Measurements from ENCODE around the gene ZNF765.
"Not testable (repeated sequence)": the region's sequence is repeated elsewhere in the genome, so short reads cannot be mapped to it uniquely, and the experiment has no call there.

The ZNF765 gene

GRCh38 chr19:53394522-53394973 is 401 bp upstream of the ZNF765 start:
- Mint-ChIP-seq H3K4me3 (peak overlapping the region; percentile 92), H3K27ac (no peak overlapping the region), H3K27me3 (no peaks in the 10 kb centered on the region), H3K9me3 (peaks cover 11% of the 10 kb centered on the region), H3K4me1 (ENCODE audit: low read depth) (peaks cover 24% of the 10 kb centered on the region), H3K36me3 (ENCODE audit: low read depth) (peaks cover 25% of the 10 kb centered on the region)

- H3K9me3 Mint-ChIP-seq, result peaks cover 13% of the 10 kb centered on the region
- peaks cover 24% of the 10 kb centered on the region for H3K4me1 Mint-ChIP-seq (ENCODE audit: low read depth)
- peaks cover 29% of the 10 kb centered on the region for H3K36me3 Mint-ChIP-seq (ENCODE audit: low read depth)
- H3K27me3 Mint-ChIP-seq, result not testable (repeated sequence)
- H3K4me3 Mint-ChIP-seq, result peak overlapping the region; percentile 92
- peak overlapping the region; percentile 83 for H3K27ac Mint-ChIP-seq
Observed at GRCh38 chr19:53395840-53396524, 1.0 kb downstream of the ZNF765 start.

GRCh38 chr19:53396525-53396868 is 1.5 kb downstream of the ZNF765 start:
- H3K9me3 Mint-ChIP-seq, result peaks cover 13% of the 10 kb centered on the region
- peaks cover 33% of the 10 kb centered on the region for H3K36me3 Mint-ChIP-seq (ENCODE audit: low read depth)
- peaks cover 24% of the 10 kb centered on the region for H3K4me1 Mint-ChIP-seq (ENCODE audit: low read depth)
- no peaks in the 10 kb centered on the region for H3K27me3 Mint-ChIP-seq
- H3K4me3 Mint-ChIP-seq, result peak overlapping the region; percentile 92
- no peak overlapping the region for H3K27ac Mint-ChIP-seq

GRCh38 chr19:53397918-53398317 is 3.0 kb downstream of the ZNF765 start:
- not testable (repeated sequence) for H3K4me3 Mint-ChIP-seq, H3K27me3 Mint-ChIP-seq, H3K27ac Mint-ChIP-seq
- H3K4me1 Mint-ChIP-seq (ENCODE audit: low read depth), result peaks cover 24% of the 10 kb centered on the region
- H3K36me3 Mint-ChIP-seq (ENCODE audit: low read depth), result peaks cover 47% of the 10 kb centered on the region
- peaks cover 13% of the 10 kb centered on the region for H3K9me3 Mint-ChIP-seq

GRCh38 chr19:53409505-53410204 is 14.7 kb downstream of the ZNF765 start:
- Mint-ChIP-seq H3K27me3 (no peaks in the 10 kb centered on the region), H3K4me1 (ENCODE audit: low read depth) (no peaks in the 10 kb centered on the region), H3K27ac (no peak overlapping the region), H3K4me3 (no peak overlapping the region), H3K36me3 (ENCODE audit: low read depth) (peaks cover 88% of the 10 kb centered on the region), H3K9me3 (peaks cover 54% of the 10 kb centered on the region)

- Mint-ChIP-seq H3K36me3 (ENCODE audit: low read depth) (peaks cover 14% of the 10 kb centered on the region), H3K9me3 (peaks cover 18% of the 10 kb centered on the region)
- not testable (repeated sequence) for H3K4me3 Mint-ChIP-seq
Observed at GRCh38 chr19:53420520-53421315, 25.8 kb downstream of the ZNF765 start.

GRCh38 chr19:53422551-53422950 is 27.6 kb downstream of the ZNF765 start:
- H3K36me3 Mint-ChIP-seq (ENCODE audit: low read depth), result peaks cover 7% of the 10 kb centered on the region
- no peak overlapping the region for H3K27ac Mint-ChIP-seq
- H3K27me3 Mint-ChIP-seq, result no peaks in the 10 kb centered on the region
- H3K4me3 Mint-ChIP-seq, result no peak overlapping the region
- H3K9me3 Mint-ChIP-seq, result peaks cover 8% of the 10 kb centered on the region
- no peaks in the 10 kb centered on the region for H3K4me1 Mint-ChIP-seq (ENCODE audit: low read depth)

More at GRCh38 chr19:53420520-53421315, 25.8 kb downstream of the ZNF765 start:
- H3K4me1 Mint-ChIP-seq (ENCODE audit: low read depth); H3K27me3 Mint-ChIP-seq; H3K27ac Mint-ChIP-seq: not testable (repeated sequence)

GRCh38 chr19:53423074-53423473 is 28.1 kb downstream of the ZNF765 start:
- not testable (repeated sequence) for H3K36me3 Mint-ChIP-seq (ENCODE audit: low read depth); H3K27ac Mint-ChIP-seq; H3K4me1 Mint-ChIP-seq (ENCODE audit: low read depth)

GRCh38 chr19:53423680-53424079 is 28.7 kb downstream of the ZNF765 start:
- H3K27ac Mint-ChIP-seq; H3K36me3 Mint-ChIP-seq (ENCODE audit: low read depth); H3K9me3 Mint-ChIP-seq; H3K4me3 Mint-ChIP-seq; H3K4me1 Mint-ChIP-seq (ENCODE audit: low read depth); H3K27me3 Mint-ChIP-seq: not testable (repeated sequence)

More at GRCh38 chr19:53423074-53423473, 28.1 kb downstream of the ZNF765 start:
- not testable (repeated sequence) for H3K4me3 Mint-ChIP-seq, H3K27me3 Mint-ChIP-seq, H3K9me3 Mint-ChIP-seq

- no peaks in the 10 kb centered on the region for H3K27me3 Mint-ChIP-seq
Observed at GRCh38 chr19:53424968-53425597, 30.1 kb downstream of the ZNF765 start.

GRCh38 chr19:53431399-53432087 is 36.6 kb downstream of the ZNF765 start, which contains the start of gene ZNF761:
ZNF761 (plus strand) TSS chr19:53431984; CDS start chr19:53447269, 15,285 bp downstream.
- H3K27ac Mint-ChIP-seq, result peak within 1 kb of the TSS; percentile 93
- peaks cover 33% of the 10 kb centered on the region for H3K4me1 Mint-ChIP-seq (ENCODE audit: low read depth)
- peak within 1 kb of the TSS; percentile 90 for H3K4me3 Mint-ChIP-seq
- no peaks in the 10 kb centered on the region for H3K27me3 Mint-ChIP-seq
- H3K9me3 Mint-ChIP-seq, result peaks cover 11% of the 10 kb centered on the region
- peaks cover 38% of the 10 kb centered on the region for H3K36me3 Mint-ChIP-seq (ENCODE audit: low read depth)

More at GRCh38 chr19:53424968-53425597, 30.1 kb downstream of the ZNF765 start:
- Mint-ChIP-seq H3K4me3 (no peak overlapping the region), H3K36me3 (ENCODE audit: low read depth) (no peaks in the 10 kb centered on the region), H3K27ac (no peak overlapping the region), H3K9me3 (no peaks in the 10 kb centered on the region), H3K4me1 (ENCODE audit: low read depth) (no peaks in the 10 kb centered on the region)

- Mint-ChIP-seq H3K27me3 (no peaks in the 10 kb centered on the region), H3K4me1 (ENCODE audit: low read depth) (peaks cover 33% of the 10 kb centered on the region), H3K4me3 (peak overlapping the region; percentile 90), H3K9me3 (peaks cover 11% of the 10 kb centered on the region), H3K36me3 (ENCODE audit: low read depth) (peaks cover 44% of the 10 kb centered on the region), H3K27ac (peak overlapping the region; percentile 93)
Observed at GRCh38 chr19:53432088-53432661, 37.2 kb downstream of the ZNF765 start.

- not testable (repeated sequence) for H3K4me3 Mint-ChIP-seq; H3K27me3 Mint-ChIP-seq; H3K4me1 Mint-ChIP-seq (ENCODE audit: low read depth); H3K27ac Mint-ChIP-seq
- Mint-ChIP-seq H3K36me3 (ENCODE audit: low read depth) (peaks cover 94% of the 10 kb centered on the region), H3K9me3 (peaks cover 34% of the 10 kb centered on the region)
Observed at GRCh38 chr19:53443809-53444208, 48.9 kb downstream of the ZNF765 start.

- H3K4me1 Mint-ChIP-seq (ENCODE audit: low read depth); H3K27ac Mint-ChIP-seq; H3K4me3 Mint-ChIP-seq; H3K27me3 Mint-ChIP-seq: not testable (repeated sequence)
- peaks cover 95% of the 10 kb centered on the region for H3K36me3 Mint-ChIP-seq (ENCODE audit: low read depth)
- H3K9me3 Mint-ChIP-seq, result peaks cover 34% of the 10 kb centered on the region
Observed at GRCh38 chr19:53447196-53447595, 52.2 kb downstream of the ZNF765 start.
